Measurements from ENCODE around the gene MEG3.

- TF ChIP-seq YY1 (IDR thresholded peaks at IDR 0.05; ENCODE audit: low read depth, low read length) = no peak
- no peak for TF ChIP-seq EZH2 (IDR thresholded peaks at IDR 0.05; ENCODE audit: low read depth, low read length, severe bottlenecking)
- TF ChIP-seq ZNF274 (IDR thresholded peaks at IDR 0.05; ENCODE audit: borderline replicate concordance, extremely low read depth, low read length) = no peak
- no peak for TF ChIP-seq JUND (IDR thresholded peaks at IDR 0.05; ENCODE audit: low read length)
- no peak for TF ChIP-seq RBBP5 (IDR thresholded peaks at IDR 0.05; ENCODE audit: borderline replicate concordance, low read depth, low read length)
- no peak for TF ChIP-seq POLR2A (IDR thresholded peaks at IDR 0.05; ENCODE audit: control extremely low read depth in 1 of 2, low read depth in 2 of 2, low read length in 2 of 2)
- TF ChIP-seq EGR1 (IDR thresholded peaks at IDR 0.05; ENCODE audit: borderline replicate concordance, low read depth, low read length) = no peak
- TF ChIP-seq CTCF (IDR thresholded peaks at IDR 0.05; ENCODE audit: control extremely low read depth in 1 of 3, insufficient read depth in 1 of 3, low read depth in 1 of 3, low read length in 3 of 3) = no peak
- TF ChIP-seq RAD21 (IDR thresholded peaks at IDR 0.05 in 1 of 2, conservative IDR thresholded peaks at IDR 0.05 in 1 of 2; ENCODE audit: low read depth in 2 of 2, low read length in 2 of 2) = no peak
- no peak for TF ChIP-seq TEAD4 (IDR thresholded peaks at IDR 0.05; ENCODE audit: low read depth, low read length)
- TF ChIP-seq ATF2 (IDR thresholded peaks at IDR 0.05; ENCODE audit: low read length) = no peak
- no peak for TF ChIP-seq USF2 (IDR thresholded peaks at IDR 0.05; ENCODE audit: low read length)
These were observed 17.8 kb upstream of the MEG3 start for GRCh38 chr14:100807979-100808734.

Data from H1 (cell line).